Stomach (tissue), 4 donors: ENCODE data around the gene DOCK11.

ENCODE experiments used
- CTCF ChIP-seq, 7 experiments: fragments of 450-650 bp in 4 of 7; fragments of 200-600 bp in 3 of 7; sonication (generic) in 3 of 7; IDR thresholded peaks; one replicate each; pipeline ENCODE4 v1.5.1; 2016 to 2019; ENCODE audit warnings: antibody characterized with exemption in 7 of 7, control low read depth in 2 of 7, mild to moderate bottlenecking in 1 of 7
- EP300 ChIP-seq: sonication (generic); formaldehyde crosslinking; IDR thresholded peaks from one replicate; pipeline ENCODE4 v1.6.1; 2017; ENCODE audit warnings: antibody characterized with exemption

- TF ChIP-seq CTCF (IDR thresholded peaks at IDR 0.05) (no peak), EP300 (no peak)
Measured at GRCh38 chrX:118550792-118551191, 55.2 kb downstream of the DOCK11 start.
